ENCODE data around the gene SON.

SON gene

DNA sequence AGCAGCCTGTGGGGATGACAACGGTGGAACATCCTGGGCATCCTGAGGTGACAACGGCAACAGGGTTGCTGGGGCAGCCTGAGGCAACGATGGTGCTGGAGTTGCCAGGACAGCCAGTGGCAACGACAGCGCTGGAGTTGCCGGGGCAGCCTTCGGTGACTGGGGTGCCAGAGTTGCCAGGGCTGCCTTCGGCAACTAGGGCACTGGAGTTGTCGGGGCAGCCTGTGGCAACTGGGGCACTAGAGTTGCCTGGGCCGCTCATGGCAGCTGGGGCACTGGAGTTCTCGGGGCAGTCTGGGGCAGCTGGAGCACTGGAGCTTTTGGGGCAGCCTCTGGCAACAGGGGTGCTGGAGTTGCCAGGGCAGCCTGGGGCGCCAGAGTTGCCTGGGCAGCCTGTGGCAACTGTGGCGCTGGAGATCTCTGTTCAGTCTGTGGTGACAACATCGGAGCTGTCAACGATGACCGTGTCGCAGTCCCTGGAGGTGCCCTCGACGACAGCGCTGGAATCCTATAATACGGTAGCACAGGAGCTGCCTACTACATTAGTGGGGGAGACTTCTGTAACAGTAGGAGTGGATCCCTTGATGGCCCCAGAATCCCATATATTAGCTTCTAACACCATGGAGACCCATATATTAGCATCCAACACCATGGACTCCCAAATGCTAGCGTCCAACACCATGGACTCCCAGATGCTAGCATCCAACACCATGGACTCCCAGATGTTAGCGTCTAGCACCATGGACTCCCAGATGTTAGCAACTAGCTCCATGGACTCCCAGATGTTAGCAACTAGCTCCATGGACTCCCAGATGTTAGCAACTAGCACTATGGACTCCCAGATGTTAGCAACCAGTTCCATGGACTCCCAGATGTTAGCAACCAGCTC, 8.2 kb downstream of the SON start:
- Mint-ChIP-seq H3K27me3 (ENCODE audit: low read depth) (no peaks in the 10 kb centered on the region), H3K27ac (no peak overlapping the region), H3K4me1 (peaks cover 11% of the 10 kb centered on the region), H3K9me3 (peaks cover 4% of the 10 kb centered on the region), H3K36me3 (ENCODE audit: low read depth) (peaks cover 90% of the 10 kb centered on the region), H3K4me3 (no peak overlapping the region)
- TF ChIP-seq, protein P1, sequence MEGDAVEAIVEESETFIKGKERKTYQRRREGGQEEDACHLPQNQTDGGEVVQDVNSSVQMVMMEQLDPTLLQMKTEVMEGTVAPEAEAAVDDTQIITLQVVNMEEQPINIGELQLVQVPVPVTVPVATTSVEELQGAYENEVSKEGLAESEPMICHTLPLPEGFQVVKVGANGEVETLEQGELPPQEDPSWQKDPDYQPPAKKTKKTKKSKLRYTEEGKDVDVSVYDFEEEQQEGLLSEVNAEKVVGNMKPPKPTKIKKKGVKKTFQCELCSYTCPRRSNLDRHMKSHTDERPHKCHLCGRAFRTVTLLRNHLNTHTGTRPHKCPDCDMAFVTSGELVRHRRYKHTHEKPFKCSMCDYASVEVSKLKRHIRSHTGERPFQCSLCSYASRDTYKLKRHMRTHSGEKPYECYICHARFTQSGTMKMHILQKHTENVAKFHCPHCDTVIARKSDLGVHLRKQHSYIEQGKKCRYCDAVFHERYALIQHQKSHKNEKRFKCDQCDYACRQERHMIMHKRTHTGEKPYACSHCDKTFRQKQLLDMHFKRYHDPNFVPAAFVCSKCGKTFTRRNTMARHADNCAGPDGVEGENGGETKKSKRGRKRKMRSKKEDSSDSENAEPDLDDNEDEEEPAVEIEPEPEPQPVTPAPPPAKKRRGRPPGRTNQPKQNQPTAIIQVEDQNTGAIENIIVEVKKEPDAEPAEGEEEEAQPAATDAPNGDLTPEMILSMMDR (IDR thresholded peaks at IDR 0.05; ENCODE audit: unreplicated experiment in 3 of 3) = no peak

DNA sequence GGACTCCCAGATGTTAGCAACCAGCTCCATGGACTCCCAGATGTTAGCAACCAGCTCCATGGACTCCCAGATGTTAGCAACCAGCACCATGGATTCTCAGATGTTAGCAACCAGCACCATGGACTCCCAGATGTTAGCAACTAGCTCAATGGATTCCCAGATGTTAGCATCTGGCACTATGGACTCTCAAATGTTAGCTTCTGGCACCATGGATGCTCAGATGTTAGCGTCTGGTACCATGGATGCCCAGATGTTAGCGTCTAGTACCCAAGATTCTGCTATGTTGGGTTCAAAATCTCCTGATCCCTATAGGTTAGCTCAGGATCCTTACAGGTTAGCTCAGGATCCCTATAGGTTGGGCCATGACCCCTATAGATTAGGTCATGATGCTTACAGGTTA, 8.8 kb downstream of the SON start:
- TF ChIP-seq, protein P1 (IDR thresholded peaks at IDR 0.05; ENCODE audit: unreplicated experiment in 3 of 3) = no peak
- Mint-ChIP-seq H3K4me1 (peaks cover 9% of the 10 kb centered on the region), H3K36me3 (ENCODE audit: low read depth) (peaks cover 92% of the 10 kb centered on the region), H3K9me3 (peaks cover 4% of the 10 kb centered on the region), H3K27me3 (ENCODE audit: low read depth) (no peaks in the 10 kb centered on the region), H3K27ac (no peak overlapping the region), H3K4me3 (no peak overlapping the region)

DNA sequence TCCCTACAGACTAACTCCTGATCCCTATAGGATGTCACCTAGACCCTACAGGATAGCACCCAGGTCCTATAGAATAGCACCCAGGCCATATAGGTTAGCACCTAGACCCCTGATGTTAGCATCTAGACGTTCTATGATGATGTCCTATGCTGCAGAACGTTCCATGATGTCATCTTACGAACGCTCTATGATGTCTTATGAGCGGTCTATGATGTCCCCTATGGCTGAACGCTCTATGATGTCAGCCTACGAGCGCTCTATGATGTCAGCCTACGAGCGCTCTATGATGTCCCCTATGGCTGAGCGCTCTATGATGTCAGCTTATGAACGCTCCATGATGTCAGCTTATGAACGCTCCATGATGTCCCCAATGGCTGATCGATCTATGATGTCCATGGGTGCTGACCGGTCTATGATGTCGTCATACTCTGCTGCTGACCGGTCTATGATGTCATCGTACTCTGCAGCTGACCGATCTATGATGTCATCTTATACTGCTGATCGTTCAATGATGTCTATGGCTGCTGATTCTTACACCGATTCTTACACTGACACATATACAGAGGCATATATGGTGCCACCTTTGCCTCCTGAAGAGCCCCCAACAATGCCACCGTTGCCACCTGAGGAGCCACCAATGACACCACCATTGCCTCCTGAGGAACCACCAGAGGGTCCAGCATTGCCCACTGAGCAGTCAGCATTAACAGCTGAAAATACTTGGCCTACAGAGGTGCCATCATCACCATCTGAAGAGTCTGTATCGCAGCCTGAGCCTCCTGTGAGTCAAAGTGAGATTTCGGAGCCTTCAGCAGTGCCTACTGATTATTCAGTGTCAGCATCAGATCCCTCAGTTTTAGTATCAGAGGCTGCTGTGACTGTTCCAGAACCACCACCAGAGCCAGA, 9.5 kb downstream of the SON start:
- Mint-ChIP-seq H3K9me3 (peaks cover 4% of the 10 kb centered on the region), H3K4me1 (peaks cover 9% of the 10 kb centered on the region), H3K27ac (no peak overlapping the region), H3K27me3 (ENCODE audit: low read depth) (no peaks in the 10 kb centered on the region), H3K36me3 (ENCODE audit: low read depth) (peaks cover 94% of the 10 kb centered on the region), H3K4me3 (no peak overlapping the region)
- TF ChIP-seq, protein P1 (IDR thresholded peaks at IDR 0.05; ENCODE audit: unreplicated experiment in 3 of 3) = no peak

DNA sequence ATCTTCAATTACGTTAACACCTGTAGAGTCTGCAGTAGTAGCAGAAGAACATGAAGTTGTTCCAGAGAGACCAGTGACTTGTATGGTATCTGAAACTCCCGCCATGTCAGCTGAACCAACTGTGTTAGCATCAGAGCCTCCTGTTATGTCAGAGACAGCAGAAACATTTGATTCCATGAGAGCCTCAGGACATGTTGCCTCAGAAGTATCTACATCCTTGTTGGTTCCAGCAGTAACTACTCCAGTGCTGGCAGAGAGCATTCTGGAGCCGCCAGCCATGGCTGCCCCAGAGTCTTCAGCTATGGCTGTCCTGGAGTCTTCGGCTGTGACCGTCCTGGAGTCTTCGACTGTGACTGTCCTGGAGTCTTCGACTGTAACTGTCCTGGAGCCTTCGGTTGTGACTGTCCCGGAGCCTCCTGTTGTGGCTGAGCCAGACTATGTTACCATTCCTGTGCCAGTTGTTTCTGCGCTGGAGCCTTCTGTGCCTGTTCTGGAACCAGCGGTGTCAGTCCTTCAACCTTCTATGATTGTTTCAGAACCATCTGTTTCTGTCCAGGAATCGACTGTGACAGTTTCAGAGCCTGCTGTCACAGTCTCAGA, 10.3 kb downstream of the SON start:
- Mint-ChIP-seq H3K9me3 (peaks cover 4% of the 10 kb centered on the region), H3K4me1 (peaks cover 9% of the 10 kb centered on the region), H3K27me3 (ENCODE audit: low read depth) (no peaks in the 10 kb centered on the region), H3K36me3 (ENCODE audit: low read depth) (peaks cover 96% of the 10 kb centered on the region), H3K4me3 (no peak overlapping the region), H3K27ac (no peak overlapping the region)
- TF ChIP-seq, protein P1 (IDR thresholded peaks at IDR 0.05; ENCODE audit: unreplicated experiment in 3 of 3) = no peak

DNA sequence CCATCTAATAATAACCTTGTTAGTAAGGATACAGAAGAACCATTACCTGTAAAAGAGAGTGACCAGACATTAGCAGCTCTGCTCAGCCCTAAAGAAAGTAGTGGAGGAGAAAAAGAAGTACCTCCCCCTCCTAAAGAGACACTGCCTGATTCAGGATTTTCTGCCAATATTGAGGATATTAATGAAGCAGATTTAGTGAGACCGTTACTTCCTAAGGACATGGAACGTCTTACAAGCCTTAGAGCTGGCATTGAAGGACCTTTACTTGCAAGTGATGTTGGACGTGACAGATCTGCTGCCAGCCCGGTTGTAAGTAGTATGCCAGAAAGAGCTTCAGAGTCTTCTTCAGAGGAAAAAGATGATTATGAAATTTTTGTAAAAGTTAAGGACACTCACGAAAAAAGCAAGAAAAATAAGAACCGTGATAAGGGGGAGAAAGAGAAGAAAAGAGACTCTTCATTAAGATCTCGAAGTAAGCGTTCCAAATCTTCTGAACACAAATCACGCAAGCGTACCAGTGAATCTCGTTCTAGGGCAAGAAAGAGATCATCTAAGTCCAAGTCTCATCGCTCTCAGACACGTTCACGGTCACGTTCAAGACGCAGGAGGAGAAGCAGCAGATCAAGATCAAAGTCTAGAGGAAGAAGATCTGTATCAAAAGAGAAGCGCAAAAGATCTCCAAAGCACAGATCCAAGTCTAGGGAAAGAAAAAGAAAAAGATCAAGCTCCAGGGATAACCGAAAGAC, 11.6 kb downstream of the SON start:
- TF ChIP-seq, protein P1 (IDR thresholded peaks at IDR 0.05; ENCODE audit: unreplicated experiment in 3 of 3) = no peak
- Mint-ChIP-seq H3K27ac (no peak overlapping the region), H3K36me3 (ENCODE audit: low read depth) (peaks cover 96% of the 10 kb centered on the region), H3K4me1 (peaks cover 9% of the 10 kb centered on the region), H3K27me3 (ENCODE audit: low read depth) (no peaks in the 10 kb centered on the region), H3K9me3 (peaks cover 4% of the 10 kb centered on the region), H3K4me3 (no peak overlapping the region)

All from nephron (organoid).